GM12891 (cell line): ENCODE data around the gene ECPAS.

Experiments
- POLR2A ChIP-seq: IDR thresholded peaks from 2 replicates; pipeline ENCODE4 v1.6.1; 2011; ENCODE audit warnings: low read depth, low read length, control low read depth
- POLR2AphosphoS5 ChIP-seq: IDR thresholded peaks from 2 replicates; pipeline ENCODE4 v1.6.1; 2011; ENCODE audit warnings: low read depth, low read length, control low read depth
- SPI1 ChIP-seq: IDR thresholded peaks from 2 replicates; pipeline ENCODE4 v1.6.1; 2011; ENCODE audit warnings: low read depth, low read length, control low read depth
- TAF1 ChIP-seq: IDR thresholded peaks from 2 replicates; pipeline ENCODE4 v1.6.1; 2011; ENCODE audit warnings: low read depth, low read length, control low read depth

- TF ChIP-seq POLR2A: no peak
- no peak for TF ChIP-seq POLR2AphosphoS5
- TF ChIP-seq SPI1: no peak
- TF ChIP-seq TAF1: no peak
These were observed 84.9 kb downstream of the ECPAS start for GRCh38 chr9:111399211-111399739.
